Endothelial cell of umbilical vein (primary cell): Measurements from ENCODE around the gene CABCOCO1.

ENCODE experiments used
- JUN ChIP-seq: IDR thresholded peaks from 2 replicates; pipeline ENCODE4 v1.6.1; 2011; ENCODE audit warnings: borderline replicate concordance, low read depth; ENCODE audit not compliant: insufficient read length, insufficient read depth
- MYC ChIP-seq: IDR thresholded peaks from one replicate; pipeline ENCODE4 v1.6.1; 2011; ENCODE audit warnings: mild to moderate bottlenecking, low read depth, low read length
- POLR2A ChIP-seq: IDR thresholded peaks from 2 replicates; pipeline ENCODE4 v1.6.1; 2012; ENCODE audit warnings: low read depth, mild to moderate bottlenecking, control low read depth, low read length
- POLR2AphosphoS5 ChIP-seq: IDR thresholded peaks from 2 replicates; pipeline ENCODE4 v1.6.1; 2012; ENCODE audit warnings: low read depth, mild to moderate bottlenecking, control low read depth, low read length, moderate library complexity; ENCODE audit not compliant: insufficient read depth

GRCh38 chr10:61758433-61758832 is 95.7 kb downstream of the CABCOCO1 start:
- no peak for TF ChIP-seq POLR2A
- no peak for TF ChIP-seq JUN
- no peak for TF ChIP-seq POLR2AphosphoS5
- no peak for TF ChIP-seq MYC
